ENCODE data around the gene SMIM41. TPM values are rescaled to one million over a fixed set of nuclear protein-coding genes. Genes with fewer than 3 reads are reported as not detected.

SMIM41 gene
- total and polyA plus RNA-seq, 10 donors, result 0.64 to 8.1 (median 2.0) TPM

- Histone ChIP-seq H3K27ac (peak overlapping the region in 3 of 8 donors; percentile 46 to 58 (median 53)), H3K9me3 (no peaks in the 10 kb centered on the region), H3K36me3 (no peaks in the 10 kb centered on the region), H3K4me3 (peak overlapping the region in 1 of 8 donors; percentile 4), H3K27me3 (replicated peaks in 1 of 7) (peaks cover 0 to 30% (median 0%) of the 10 kb centered on the region in 7 donors), H3K4me1 (peaks cover 11 to 54% (median 36%) of the 10 kb centered on the region in 6 donors)
- 20 to 31% (median 22%) methylated on average over 18 to 23 of the region's 23 CpGs for WGBS, 5 donors
- intact Hi-C loops (cut with DNase I; ENCODE audit: low total_unique reads), result no loop called here
- DNase-seq, result peak; percentile 83
- TF ChIP-seq POLR2A (IDR thresholded peaks at IDR 0.05), result no peak
- TF ChIP-seq POLR2AphosphoS5 (IDR thresholded peaks at IDR 0.05), result peak in 1 of 3 donors; percentile 49
- peak in 8 of 11 experiments; percentile 33 to 70 (median 58) for TF ChIP-seq CTCF (IDR thresholded peaks at IDR 0.05 in 8 of 11, conservative IDR thresholded peaks at IDR 0.05 in 3 of 11)
Measured at GRCh38 chr12:52119398-52120254, 40.1 kb downstream of the SMIM41 start.

- no peak overlapping the region for H3K27ac ChIP-seq
- H3K9me3 ChIP-seq, result no peaks in the 10 kb centered on the region
- no peaks in the 10 kb centered on the region for H3K36me3 ChIP-seq
- peak; percentile 64 for DNase-seq
- peaks cover 11 to 62% (median 41%) of the 10 kb centered on the region in 6 donors for H3K4me1 ChIP-seq
- intact Hi-C loops (cut with DNase I; ENCODE audit: low total_unique reads), result no loop called here
- no peak for TF ChIP-seq CTCF (IDR thresholded peaks at IDR 0.05 in 8 of 11, conservative IDR thresholded peaks at IDR 0.05 in 3 of 11)
- TF ChIP-seq POLR2A (IDR thresholded peaks at IDR 0.05), result no peak
- no peak for TF ChIP-seq POLR2AphosphoS5 (IDR thresholded peaks at IDR 0.05)
- no peak overlapping the region for H3K4me3 ChIP-seq
- 71 to 79% (median 71%) methylated on average over 19 of the region's 19 CpGs for WGBS, 5 donors
- peaks cover 0 to 40% (median 0%) of the 10 kb centered on the region in 7 donors for H3K27me3 ChIP-seq (replicated peaks in 1 of 7)
Measured at GRCh38 chr12:52120951-52121823, 41.7 kb downstream of the SMIM41 start.

GRCh38 chr12:52121824-52122539 lies 42.5 kb downstream of the SMIM41 start:
- peak; percentile 91 for DNase-seq
- Histone ChIP-seq H3K36me3 (no peaks in the 10 kb centered on the region), H3K27me3 (replicated peaks in 1 of 7) (peaks cover 0 to 48% (median 0%) of the 10 kb centered on the region in 7 donors), H3K4me3 (no peak overlapping the region), H3K4me1 (peaks cover 11 to 64% (median 43%) of the 10 kb centered on the region in 6 donors), H3K9me3 (no peaks in the 10 kb centered on the region), H3K27ac (peak overlapping the region in 1 of 8 donors; percentile 3)
- WGBS, 5 donors, result 13 to 15% (median 13%) methylated on average over 17 to 18 of the region's 18 CpGs
- TF ChIP-seq POLR2A (IDR thresholded peaks at IDR 0.05) (no peak), POLR2AphosphoS5 (IDR thresholded peaks at IDR 0.05) (peak in 2 of 3 donors; percentile 34 to 52), CTCF (IDR thresholded peaks at IDR 0.05 in 8 of 11, conservative IDR thresholded peaks at IDR 0.05 in 3 of 11) (peak in 9 of 11 experiments; percentile 44 to 83 (median 75))
- intact Hi-C loops (cut with DNase I; ENCODE audit: low total_unique reads), result no loop called here
